HUES64 (cell line): Measurements from ENCODE around the gene EXT2.

Source experiments
- H3K27ac ChIP-seq: 2 replicates; pipeline ENCODE4 v1.7.0; 2013; ENCODE audit warnings: low read depth, low read length, inconsistent platforms
- H3K27me3 ChIP-seq: 2 replicates; pipeline ENCODE4 v1.6.1; 2013; ENCODE audit warnings: mild to moderate bottlenecking, low read length; ENCODE audit not compliant: insufficient read depth
- H3K36me3 ChIP-seq: 2 replicates; pipeline ENCODE4 v1.6.1; 2013; ENCODE audit warnings: mild to moderate bottlenecking, low read length; ENCODE audit not compliant: insufficient read depth
- H3K4me1 ChIP-seq: 2 replicates; pipeline ENCODE4 v1.6.1; 2013; ENCODE audit warnings: mild to moderate bottlenecking, low read length, moderate library complexity; ENCODE audit not compliant: insufficient read depth
- H3K4me3 ChIP-seq: 2 replicates; pipeline ENCODE4 v1.5.1; 2013; ENCODE audit warnings: mild to moderate bottlenecking, low read length, moderate library complexity
- H3K9ac ChIP-seq: 2 replicates; pipeline ENCODE4 v1.6.1; 2013; ENCODE audit warnings: mild to moderate bottlenecking, low read depth, low read length
- H3K9me3 ChIP-seq: 2 replicates; pipeline ENCODE4 v1.6.1; 2013; ENCODE audit warnings: low read depth, low read length; ENCODE audit not compliant: insufficient read depth
- WGBS: fragments of 150-250, 120-280 bp; methylation state at CpG from one replicate; pipeline ENCODE4 v1.1.7; 2013; ENCODE audit warnings: missing lambda C conversion rate; 5-methylcytosine and 5-hydroxymethylcytosine counted together

EXT2 gene

GRCh38 chr11:44281151-44281550, 185.7 kb downstream of the EXT2 start:
- Histone ChIP-seq H3K36me3 (no peaks in the 10 kb centered on the region), H3K9me3 (no peaks in the 10 kb centered on the region), H3K4me1 (no peaks in the 10 kb centered on the region), H3K27me3 (no peaks in the 10 kb centered on the region), H3K4me3 (no peak overlapping the region), H3K27ac (no peak overlapping the region), H3K9ac (no peak overlapping the region)
- WGBS: 95% methylated on average over 9 of the region's 9 CpGs

- Histone ChIP-seq H3K36me3 (no peaks in the 10 kb centered on the region), H3K27me3 (no peaks in the 10 kb centered on the region), H3K4me1 (no peaks in the 10 kb centered on the region), H3K27ac (no peak overlapping the region), H3K9me3 (no peaks in the 10 kb centered on the region), H3K4me3 (no peak overlapping the region), H3K9ac (no peak overlapping the region)
- WGBS: 91% methylated on average over 5 of the region's 5 CpGs
These were observed 187.1 kb downstream of the EXT2 start for GRCh38 chr11:44282620-44283019.

GRCh38 chr11:44285756-44286155, 190.3 kb downstream of the EXT2 start:
- Histone ChIP-seq H3K9me3 (no peaks in the 10 kb centered on the region), H3K4me1 (no peaks in the 10 kb centered on the region), H3K36me3 (no peaks in the 10 kb centered on the region), H3K9ac (no peak overlapping the region), H3K4me3 (no peak overlapping the region), H3K27me3 (no peaks in the 10 kb centered on the region), H3K27ac (no peak overlapping the region)
- WGBS: 46% methylated on average over 2 of the region's 2 CpGs

- 57% methylated on average over 10 of the region's 10 CpGs for WGBS
- Histone ChIP-seq H3K9ac (no peak overlapping the region), H3K36me3 (no peaks in the 10 kb centered on the region), H3K27me3 (no peaks in the 10 kb centered on the region), H3K4me3 (no peak overlapping the region), H3K27ac (no peak overlapping the region), H3K9me3 (no peaks in the 10 kb centered on the region), H3K4me1 (no peaks in the 10 kb centered on the region)
These were observed 190.9 kb downstream of the EXT2 start for GRCh38 chr11:44286268-44286880.

- H3K9ac ChIP-seq: no peak overlapping the region
- H3K4me3 ChIP-seq: no peak overlapping the region
- no peaks in the 10 kb centered on the region for H3K36me3 ChIP-seq
- H3K9me3 ChIP-seq: no peaks in the 10 kb centered on the region
- H3K27me3 ChIP-seq: no peaks in the 10 kb centered on the region
- H3K4me1 ChIP-seq: no peaks in the 10 kb centered on the region
- no peak overlapping the region for H3K27ac ChIP-seq
- WGBS: 87% methylated on average over 11 of the region's 11 CpGs
These were observed 191.4 kb downstream of the EXT2 start for GRCh38 chr11:44286911-44287310.

- Histone ChIP-seq H3K36me3 (no peaks in the 10 kb centered on the region), H3K9me3 (no peaks in the 10 kb centered on the region), H3K9ac (no peak overlapping the region), H3K4me1 (no peaks in the 10 kb centered on the region), H3K4me3 (no peak overlapping the region), H3K27ac (no peak overlapping the region), H3K27me3 (no peaks in the 10 kb centered on the region)
- WGBS: 97% methylated on average over 2 of the region's 3 CpGs
These were observed 192.7 kb downstream of the EXT2 start for GRCh38 chr11:44288133-44288526.

- Histone ChIP-seq H3K27ac (no peak overlapping the region), H3K4me1 (no peaks in the 10 kb centered on the region)
These were observed 194.7 kb downstream of the EXT2 start for GRCh38 chr11:44290208-44290607.

More at GRCh38 chr11:44290208-44290607, 194.7 kb downstream of the EXT2 start:
- WGBS: 96% methylated on average over 4 of the region's 4 CpGs
- H3K27me3 ChIP-seq: no peaks in the 10 kb centered on the region
- no peaks in the 10 kb centered on the region for H3K36me3 ChIP-seq
- H3K9me3 ChIP-seq: no peaks in the 10 kb centered on the region
- no peak overlapping the region for H3K9ac ChIP-seq
- no peak overlapping the region for H3K4me3 ChIP-seq
